Astrocyte (in vitro differentiated cells and primary cell): ENCODE measurements around the gene APOA5.

Source experiments
- EZH2 ChIP-seq: IDR thresholded peaks from 2 replicates; pipeline ENCODE4 v1.6.1; 2012; ENCODE audit warnings: mild to moderate bottlenecking, low read length, inconsistent platforms; ENCODE audit not compliant: insufficient read depth
- TF ChIP-seq, protein P1 (sequence below): IDR thresholded peaks from 2 replicates; pipeline ENCODE4 v1.5.1; 2011; ENCODE audit warnings: low read depth, mild to moderate bottlenecking, inconsistent platforms, low read length, moderate library complexity; ENCODE audit not compliant: insufficient read depth

DNA sequence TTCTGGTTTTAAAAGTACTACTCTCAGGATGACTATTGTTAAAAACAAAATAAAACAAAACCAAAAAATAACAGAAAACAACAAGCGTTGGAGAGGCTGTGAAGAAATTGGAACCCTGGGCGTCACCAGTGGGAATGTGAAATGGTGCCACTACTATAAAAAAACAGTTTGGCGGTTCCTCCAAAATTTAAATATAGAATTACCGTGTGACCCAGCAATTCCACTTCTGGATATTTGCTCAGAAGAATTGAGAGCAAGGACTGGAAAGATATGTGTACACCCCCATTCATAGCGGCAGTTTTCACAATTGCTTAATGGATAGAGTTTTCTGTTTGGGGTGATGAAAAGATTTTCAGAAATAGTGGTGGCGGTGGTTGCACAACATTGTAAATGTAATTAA lies 22.8 kb upstream of the APOA5 start:
- no peak for TF ChIP-seq EZH2
- TF ChIP-seq, protein P1, sequence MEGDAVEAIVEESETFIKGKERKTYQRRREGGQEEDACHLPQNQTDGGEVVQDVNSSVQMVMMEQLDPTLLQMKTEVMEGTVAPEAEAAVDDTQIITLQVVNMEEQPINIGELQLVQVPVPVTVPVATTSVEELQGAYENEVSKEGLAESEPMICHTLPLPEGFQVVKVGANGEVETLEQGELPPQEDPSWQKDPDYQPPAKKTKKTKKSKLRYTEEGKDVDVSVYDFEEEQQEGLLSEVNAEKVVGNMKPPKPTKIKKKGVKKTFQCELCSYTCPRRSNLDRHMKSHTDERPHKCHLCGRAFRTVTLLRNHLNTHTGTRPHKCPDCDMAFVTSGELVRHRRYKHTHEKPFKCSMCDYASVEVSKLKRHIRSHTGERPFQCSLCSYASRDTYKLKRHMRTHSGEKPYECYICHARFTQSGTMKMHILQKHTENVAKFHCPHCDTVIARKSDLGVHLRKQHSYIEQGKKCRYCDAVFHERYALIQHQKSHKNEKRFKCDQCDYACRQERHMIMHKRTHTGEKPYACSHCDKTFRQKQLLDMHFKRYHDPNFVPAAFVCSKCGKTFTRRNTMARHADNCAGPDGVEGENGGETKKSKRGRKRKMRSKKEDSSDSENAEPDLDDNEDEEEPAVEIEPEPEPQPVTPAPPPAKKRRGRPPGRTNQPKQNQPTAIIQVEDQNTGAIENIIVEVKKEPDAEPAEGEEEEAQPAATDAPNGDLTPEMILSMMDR, result no peak
